Stimulated activated CD4-positive, alpha-beta T cell treated with anti-CD3 and anti-CD28 coated beads, Interleukin-1b, Interleukin-23, amount 100 ng/mL, for 1 hour (primary cell): ENCODE results near the gene ZSCAN1.

Experiments used
- DNase-seq, 2 donors: peaks; one replicate each; pipeline ENCODE4 v3.0.0-alpha.2; 2020; ENCODE audit warnings: low read depth in 2 of 2

Gene ZSCAN1

GRCh38 chr19:58084596-58085347 lies 50.9 kb downstream of the ZSCAN1 start:
- DNase-seq = no peak

- no peak for DNase-seq
Observed at GRCh38 chr19:58085348-58085875, 51.6 kb downstream of the ZSCAN1 start.

GRCh38 chr19:58086825-58087710 lies 53.2 kb downstream of the ZSCAN1 start:
- no peak for DNase-seq

GRCh38 chr19:58088521-58089052 lies 54.8 kb downstream of the ZSCAN1 start:
- DNase-seq = no peak

GRCh38 chr19:58089846-58090245 lies 56.0 kb downstream of the ZSCAN1 start:
- no peak for DNase-seq

- no peak for DNase-seq
Observed at GRCh38 chr19:58091251-58091995, 57.6 kb downstream of the ZSCAN1 start.

GRCh38 chr19:58093071-58093470 lies 59.2 kb downstream of the ZSCAN1 start:
- no peak for DNase-seq

GRCh38 chr19:58095328-58095727 lies 61.5 kb downstream of the ZSCAN1 start:
- DNase-seq = no peak

GRCh38 chr19:58096884-58097283 lies 63.1 kb downstream of the ZSCAN1 start:
- DNase-seq = no peak

GRCh38 chr19:58097349-58097748 lies 63.5 kb downstream of the ZSCAN1 start:
- no peak for DNase-seq

GRCh38 chr19:58097781-58098681 lies 64.2 kb downstream of the ZSCAN1 start, which contains the start of gene ZSCAN18:
Gene ZSCAN18 (minus strand): TSS chr19:58098231. CDS start chr19:58090267, 7,964 bp downstream.
- DNase-seq = peak; percentile 88 to 96

GRCh38 chr19:58098682-58098998 lies 64.8 kb downstream of the ZSCAN1 start:
- no peak for DNase-seq
